ENCODE data around the gene STEAP3.

STEAP3 gene

DNA sequence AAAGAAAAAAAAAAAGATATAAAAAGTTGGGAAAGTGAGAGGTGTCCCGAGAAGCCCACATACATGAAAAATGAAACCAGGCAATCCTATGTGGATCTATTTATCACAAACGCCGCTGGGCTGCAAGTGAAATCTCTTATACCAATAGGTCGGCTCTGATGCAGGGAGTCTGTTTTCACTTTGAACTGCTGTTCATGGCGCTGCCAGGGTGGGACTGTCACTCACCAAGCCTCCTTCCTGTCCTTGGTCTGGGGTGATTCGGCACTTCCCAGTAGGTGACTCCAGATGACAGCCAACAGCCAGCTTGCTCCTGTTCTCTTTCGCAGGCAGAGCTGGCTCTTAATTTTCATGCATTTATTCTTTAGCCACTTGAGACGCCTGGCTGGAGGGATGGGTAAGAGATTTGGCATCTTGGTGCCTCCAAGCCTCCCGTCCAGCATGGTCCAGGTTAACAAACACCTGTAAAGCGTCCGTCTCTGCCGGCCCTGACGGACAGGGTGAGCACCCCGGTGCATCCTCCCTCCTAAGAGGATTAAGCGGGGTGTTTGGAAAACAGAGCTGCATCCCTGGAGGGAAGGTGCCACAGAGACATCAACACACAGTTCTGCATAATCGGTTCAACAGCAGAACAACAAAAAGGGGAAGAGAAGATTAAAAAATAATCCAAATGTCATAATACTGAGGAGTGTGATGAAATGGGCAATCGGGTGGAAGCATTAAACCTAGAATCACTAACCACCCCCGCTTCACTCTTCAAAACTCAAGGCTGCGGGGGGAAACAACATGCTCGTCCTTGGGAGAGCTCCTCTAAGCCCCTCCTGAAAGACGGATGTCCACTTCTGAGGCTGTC, 58.7 kb downstream of the STEAP3 start:
- TF ChIP-seq, protein P1, sequence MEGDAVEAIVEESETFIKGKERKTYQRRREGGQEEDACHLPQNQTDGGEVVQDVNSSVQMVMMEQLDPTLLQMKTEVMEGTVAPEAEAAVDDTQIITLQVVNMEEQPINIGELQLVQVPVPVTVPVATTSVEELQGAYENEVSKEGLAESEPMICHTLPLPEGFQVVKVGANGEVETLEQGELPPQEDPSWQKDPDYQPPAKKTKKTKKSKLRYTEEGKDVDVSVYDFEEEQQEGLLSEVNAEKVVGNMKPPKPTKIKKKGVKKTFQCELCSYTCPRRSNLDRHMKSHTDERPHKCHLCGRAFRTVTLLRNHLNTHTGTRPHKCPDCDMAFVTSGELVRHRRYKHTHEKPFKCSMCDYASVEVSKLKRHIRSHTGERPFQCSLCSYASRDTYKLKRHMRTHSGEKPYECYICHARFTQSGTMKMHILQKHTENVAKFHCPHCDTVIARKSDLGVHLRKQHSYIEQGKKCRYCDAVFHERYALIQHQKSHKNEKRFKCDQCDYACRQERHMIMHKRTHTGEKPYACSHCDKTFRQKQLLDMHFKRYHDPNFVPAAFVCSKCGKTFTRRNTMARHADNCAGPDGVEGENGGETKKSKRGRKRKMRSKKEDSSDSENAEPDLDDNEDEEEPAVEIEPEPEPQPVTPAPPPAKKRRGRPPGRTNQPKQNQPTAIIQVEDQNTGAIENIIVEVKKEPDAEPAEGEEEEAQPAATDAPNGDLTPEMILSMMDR (IDR thresholded peaks at IDR 0.05; ENCODE audit: extremely low read depth, insufficient read depth, missing control alignments) = no peak
- in situ Hi-C loops (cut with MboI; ENCODE audit: low pct_unique_long_range_greater_than_20kb, low sequenced_read_pairs, unreplicated experiment) = loop anchor here (25.0 kb wide), 1 partner anchor 395 kb away; no protein-coding TSS in a partner anchor
- no peak for DNase-seq (ENCODE audit: low spot score)

DNA sequence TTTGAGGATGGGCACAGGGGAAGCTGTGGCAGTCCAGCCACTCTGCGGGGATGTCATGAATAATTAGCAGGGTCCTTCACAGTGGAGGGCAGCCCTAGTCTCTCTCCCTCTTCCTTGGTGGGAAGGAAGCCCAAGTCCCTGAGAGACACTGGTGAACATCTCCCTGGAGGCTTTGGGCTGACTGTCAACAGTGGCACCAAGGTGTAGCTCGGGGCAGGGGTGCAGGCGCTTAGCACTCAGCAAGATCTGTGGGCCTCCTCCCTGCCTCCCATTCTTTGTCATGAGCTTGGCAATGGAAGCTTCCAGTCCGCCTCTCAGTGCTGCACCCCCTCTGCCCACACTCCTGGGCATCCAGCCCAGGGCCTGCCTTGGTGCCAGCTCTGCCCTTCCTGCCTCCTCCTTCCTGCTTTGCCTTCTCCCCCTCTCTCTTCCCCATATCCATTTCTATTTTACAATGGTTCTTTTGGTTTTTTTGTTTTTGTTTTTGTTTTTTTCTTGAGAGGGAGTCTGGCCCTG, 59.4 kb downstream of the STEAP3 start:
- DNase-seq (ENCODE audit: low spot score) = no peak
- in situ Hi-C loops (cut with MboI; ENCODE audit: low pct_unique_long_range_greater_than_20kb, low sequenced_read_pairs, unreplicated experiment) = loop anchor here (25.0 kb wide), 1 partner anchor 396 kb away; no protein-coding TSS in a partner anchor
- TF ChIP-seq, protein P1 (IDR thresholded peaks at IDR 0.05; ENCODE audit: extremely low read depth, insufficient read depth, missing control alignments) = no peak

DNA sequence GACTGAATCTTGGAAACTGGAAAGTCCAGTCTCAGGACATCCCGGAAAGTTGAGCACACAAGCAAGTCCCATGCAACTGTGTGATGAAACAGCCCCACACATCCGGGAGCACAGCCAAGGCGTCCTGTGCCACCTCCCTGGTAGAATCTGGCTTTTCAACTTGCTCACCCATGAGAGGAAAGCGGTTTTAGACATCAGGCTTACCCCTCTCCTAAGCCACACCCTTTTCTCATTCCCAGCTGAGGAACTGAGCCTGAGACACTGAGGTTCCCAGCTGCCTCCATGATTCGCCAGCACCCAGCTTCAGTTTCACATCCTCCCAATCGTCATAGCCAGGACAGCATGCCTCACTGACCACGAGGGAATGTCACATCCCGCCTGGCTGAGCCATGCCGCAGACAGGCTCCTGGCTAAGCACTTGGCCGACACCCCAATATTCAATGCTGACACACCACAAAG, 60.3 kb downstream of the STEAP3 start:
- in situ Hi-C loops (cut with MboI; ENCODE audit: low pct_unique_long_range_greater_than_20kb, low sequenced_read_pairs, unreplicated experiment) = loop anchor here (25.0 kb wide), 1 partner anchor 397 kb away; no protein-coding TSS in a partner anchor
- DNase-seq (ENCODE audit: low spot score) = no peak
- TF ChIP-seq, protein P1 (IDR thresholded peaks at IDR 0.05; ENCODE audit: extremely low read depth, insufficient read depth, missing control alignments) = no peak

DNA sequence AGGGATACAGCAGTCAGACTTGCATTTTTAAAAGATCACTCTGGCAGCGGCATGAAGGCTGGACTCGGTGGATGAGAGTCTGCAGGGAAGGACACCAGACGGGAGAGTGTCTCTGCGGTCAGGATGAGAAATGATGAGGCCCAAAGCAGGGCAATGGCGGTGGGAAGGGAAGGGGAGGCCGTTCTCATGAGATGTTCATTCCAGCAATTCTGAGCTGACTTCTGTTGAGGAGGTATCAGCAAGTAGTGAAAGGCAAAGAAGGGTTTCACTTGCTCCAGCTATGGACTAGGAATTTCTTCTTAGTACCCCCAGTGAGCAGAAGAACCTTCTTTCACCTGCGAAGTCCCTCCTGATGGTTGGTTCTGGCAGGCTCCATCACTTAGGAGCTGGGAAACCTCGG, 63.0 kb downstream of the STEAP3 start:
- TF ChIP-seq, protein P1 (IDR thresholded peaks at IDR 0.05; ENCODE audit: extremely low read depth, insufficient read depth, missing control alignments) = no peak
- in situ Hi-C loops (cut with MboI; ENCODE audit: low pct_unique_long_range_greater_than_20kb, low sequenced_read_pairs, unreplicated experiment) = loop anchor here (25.0 kb wide), 1 partner anchor 399 kb away; no protein-coding TSS in a partner anchor

DNA sequence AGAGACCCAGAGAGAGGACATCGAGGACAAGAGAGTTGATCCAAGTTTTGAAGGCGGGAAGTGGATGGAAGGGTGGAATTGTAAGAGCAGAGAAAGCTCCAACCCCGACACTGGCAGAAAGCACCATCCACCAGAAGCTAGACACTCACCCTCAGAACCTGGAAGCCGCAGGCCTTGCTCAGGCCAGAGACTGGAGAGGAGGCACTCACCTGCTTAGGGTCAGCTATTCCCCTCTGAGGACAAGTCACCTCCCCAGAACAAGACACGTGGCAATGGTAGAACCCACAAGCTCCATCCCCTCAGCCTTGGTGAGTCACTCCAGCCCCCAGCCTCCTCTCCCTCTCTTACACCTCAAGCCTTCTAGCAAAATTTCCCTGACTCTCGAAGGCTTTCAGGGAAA, 64.9 kb downstream of the STEAP3 start:
- in situ Hi-C loops (cut with MboI; ENCODE audit: low pct_unique_long_range_greater_than_20kb, low sequenced_read_pairs, unreplicated experiment) = loop anchor here (25.0 kb wide), 1 partner anchor 401 kb away; no protein-coding TSS in a partner anchor
- TF ChIP-seq, protein P1 (IDR thresholded peaks at IDR 0.05; ENCODE audit: extremely low read depth, insufficient read depth, missing control alignments) = no peak

More for the DNA sequence above, 63.0 kb downstream of the STEAP3 start:
- no peak for DNase-seq (ENCODE audit: low spot score)

DNA sequence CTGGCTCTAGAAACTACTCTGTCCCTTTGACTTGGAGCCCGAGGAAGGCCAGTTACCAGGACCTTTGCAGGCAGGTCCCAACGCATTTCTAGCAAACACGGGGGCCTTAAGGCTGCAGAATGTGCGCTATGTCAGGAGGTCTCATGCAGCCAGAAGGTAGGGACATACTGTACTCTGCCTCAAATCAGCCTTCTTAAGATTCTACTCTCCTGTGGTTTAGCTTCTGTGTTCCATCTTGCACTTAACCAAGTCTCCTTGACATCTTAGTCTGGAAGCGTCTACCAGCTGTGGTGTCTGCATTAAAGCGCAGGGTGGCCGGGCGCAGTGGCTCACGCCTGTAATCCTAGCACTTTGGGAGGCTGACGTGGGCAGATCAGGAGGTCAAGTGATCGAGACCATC, 65.5 kb downstream of the STEAP3 start:
- no peak for DNase-seq (ENCODE audit: low spot score)
- TF ChIP-seq, protein P1 (IDR thresholded peaks at IDR 0.05; ENCODE audit: extremely low read depth, insufficient read depth, missing control alignments) = no peak
- in situ Hi-C loops (cut with MboI; ENCODE audit: low pct_unique_long_range_greater_than_20kb, low sequenced_read_pairs, unreplicated experiment) = loop anchor here (25.0 kb wide), 1 partner anchor 402 kb away; no protein-coding TSS in a partner anchor

More for the DNA sequence above, 64.9 kb downstream of the STEAP3 start:
- DNase-seq (ENCODE audit: low spot score) = no peak

Data from GM13977 (cell line).